GM12865 (cell line): ENCODE results near the gene UFC1.

Experiments
- DNase-seq: peaks from one replicate; pipeline ENCODE4 v3.0.0; 2010; ENCODE audit warnings: low read depth
- H3K4me3 ChIP-seq: 2 replicates; pipeline ENCODE4 v1.5.1; 2011; ENCODE audit warnings: mild to moderate bottlenecking, low read depth, low read length, control low read depth
- TF ChIP-seq, protein P1 (sequence below): IDR thresholded peaks from 2 replicates; pipeline ENCODE4 v1.5.1; 2011; ENCODE audit warnings: low read length, control low read depth, low read depth, inconsistent platforms; ENCODE audit not compliant: insufficient read depth; ENCODE audit errors: missing control alignments

The UFC1 gene

GRCh38 chr1:161192476-161193465 is 39.0 kb downstream of the UFC1 start:
- no peak overlapping the region for H3K4me3 ChIP-seq
- peak; percentile 86 for DNase-seq
- TF ChIP-seq, protein P1, sequence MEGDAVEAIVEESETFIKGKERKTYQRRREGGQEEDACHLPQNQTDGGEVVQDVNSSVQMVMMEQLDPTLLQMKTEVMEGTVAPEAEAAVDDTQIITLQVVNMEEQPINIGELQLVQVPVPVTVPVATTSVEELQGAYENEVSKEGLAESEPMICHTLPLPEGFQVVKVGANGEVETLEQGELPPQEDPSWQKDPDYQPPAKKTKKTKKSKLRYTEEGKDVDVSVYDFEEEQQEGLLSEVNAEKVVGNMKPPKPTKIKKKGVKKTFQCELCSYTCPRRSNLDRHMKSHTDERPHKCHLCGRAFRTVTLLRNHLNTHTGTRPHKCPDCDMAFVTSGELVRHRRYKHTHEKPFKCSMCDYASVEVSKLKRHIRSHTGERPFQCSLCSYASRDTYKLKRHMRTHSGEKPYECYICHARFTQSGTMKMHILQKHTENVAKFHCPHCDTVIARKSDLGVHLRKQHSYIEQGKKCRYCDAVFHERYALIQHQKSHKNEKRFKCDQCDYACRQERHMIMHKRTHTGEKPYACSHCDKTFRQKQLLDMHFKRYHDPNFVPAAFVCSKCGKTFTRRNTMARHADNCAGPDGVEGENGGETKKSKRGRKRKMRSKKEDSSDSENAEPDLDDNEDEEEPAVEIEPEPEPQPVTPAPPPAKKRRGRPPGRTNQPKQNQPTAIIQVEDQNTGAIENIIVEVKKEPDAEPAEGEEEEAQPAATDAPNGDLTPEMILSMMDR, result peak; percentile 96

- TF ChIP-seq, protein P1, result no peak
- no peak for DNase-seq
- no peak overlapping the region for H3K4me3 ChIP-seq
Measured at GRCh38 chr1:161193561-161194235, 39.9 kb downstream of the UFC1 start.

DNA sequence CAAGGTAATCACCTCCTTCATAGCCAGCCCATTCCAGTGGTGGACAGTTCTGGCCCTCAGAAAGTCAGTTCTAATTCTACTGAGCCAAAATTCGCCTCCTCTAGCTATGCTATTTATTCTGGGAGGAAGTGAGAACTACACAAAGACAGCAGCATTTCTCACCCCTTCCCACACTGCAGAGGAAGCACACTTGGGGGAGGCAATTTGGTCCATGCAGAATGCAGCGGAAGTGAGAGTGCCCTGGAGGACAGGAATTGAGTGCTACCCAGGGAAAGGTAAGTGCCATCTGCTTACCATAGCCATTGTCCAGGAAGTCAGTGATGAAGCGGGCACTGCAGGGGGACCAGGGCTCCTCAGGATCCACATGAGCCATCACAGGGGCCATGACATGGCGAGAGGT is 41.4 kb downstream of the UFC1 start:
- TF ChIP-seq, protein P1, result no peak
- H3K4me3 ChIP-seq, result no peak overlapping the region
- peak; percentile 68 for DNase-seq

DNA sequence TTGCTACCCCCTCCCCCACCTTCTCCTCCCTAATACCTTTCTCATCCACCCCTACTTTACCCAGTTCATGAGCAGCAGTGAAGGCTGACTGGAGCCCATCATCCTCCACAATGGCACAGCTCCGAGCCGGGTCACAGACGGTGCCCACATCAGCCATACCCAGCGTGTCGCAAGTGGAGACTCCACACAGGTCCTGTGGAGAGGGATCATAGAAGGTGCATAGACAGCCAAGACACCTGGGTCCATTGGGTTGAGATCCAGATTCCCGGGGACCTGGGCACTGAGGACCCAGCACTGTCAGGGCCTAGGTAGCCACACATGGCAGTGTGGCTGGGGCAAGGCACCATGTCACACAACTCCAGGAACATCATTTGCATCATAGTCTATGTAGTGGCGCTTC is 42.3 kb downstream of the UFC1 start:
- no peak overlapping the region for H3K4me3 ChIP-seq
- TF ChIP-seq, protein P1, result no peak
- DNase-seq, result no peak

DNA sequence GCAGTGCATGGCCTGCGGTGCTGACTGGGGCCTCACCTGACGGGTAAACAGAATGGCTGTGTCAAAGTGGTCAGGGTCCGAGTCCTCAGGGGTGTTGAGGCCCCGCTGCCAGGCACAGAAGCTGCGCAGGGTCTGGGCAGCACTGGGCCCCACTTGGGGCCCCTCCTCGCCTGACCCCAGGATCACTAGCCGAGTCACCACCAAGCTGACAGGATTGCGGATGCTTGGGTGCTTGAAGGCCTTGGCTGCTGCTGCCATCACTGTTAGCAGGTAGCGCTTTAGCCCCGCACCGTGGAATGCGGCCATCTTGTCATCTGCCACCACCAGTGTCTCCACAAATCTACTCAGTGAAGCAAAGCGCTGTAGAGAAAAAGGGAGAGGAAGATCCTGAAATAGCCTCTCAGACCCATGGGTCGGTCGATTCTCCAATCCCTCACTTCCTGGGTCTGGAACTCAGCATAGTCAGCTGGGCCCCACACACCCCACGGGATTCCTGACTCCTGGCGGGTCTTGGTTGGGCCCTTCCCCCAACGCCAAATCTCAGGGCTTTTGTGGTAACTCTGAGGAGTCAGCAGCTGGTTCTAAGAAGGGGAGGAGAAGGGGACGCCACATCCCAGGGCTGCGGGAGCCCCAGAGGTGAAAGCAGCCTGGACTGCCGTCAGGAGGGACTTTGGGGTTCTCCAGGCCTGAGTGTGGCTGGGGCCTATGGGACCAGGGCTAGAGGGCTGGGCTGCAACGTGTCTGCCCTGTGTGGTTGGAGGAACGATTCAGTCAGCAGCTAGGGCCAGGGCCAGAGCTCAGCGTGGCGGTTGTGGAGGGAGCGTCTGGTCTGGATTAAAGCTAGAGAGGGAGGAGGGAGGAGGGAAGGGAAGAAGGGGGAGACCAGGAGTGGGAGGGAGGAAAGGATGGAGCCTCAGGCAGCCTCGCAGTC is 43.0 kb downstream of the UFC1 start:
- DNase-seq, result no peak
- TF ChIP-seq, protein P1, result no peak
- no peak overlapping the region for H3K4me3 ChIP-seq

DNA sequence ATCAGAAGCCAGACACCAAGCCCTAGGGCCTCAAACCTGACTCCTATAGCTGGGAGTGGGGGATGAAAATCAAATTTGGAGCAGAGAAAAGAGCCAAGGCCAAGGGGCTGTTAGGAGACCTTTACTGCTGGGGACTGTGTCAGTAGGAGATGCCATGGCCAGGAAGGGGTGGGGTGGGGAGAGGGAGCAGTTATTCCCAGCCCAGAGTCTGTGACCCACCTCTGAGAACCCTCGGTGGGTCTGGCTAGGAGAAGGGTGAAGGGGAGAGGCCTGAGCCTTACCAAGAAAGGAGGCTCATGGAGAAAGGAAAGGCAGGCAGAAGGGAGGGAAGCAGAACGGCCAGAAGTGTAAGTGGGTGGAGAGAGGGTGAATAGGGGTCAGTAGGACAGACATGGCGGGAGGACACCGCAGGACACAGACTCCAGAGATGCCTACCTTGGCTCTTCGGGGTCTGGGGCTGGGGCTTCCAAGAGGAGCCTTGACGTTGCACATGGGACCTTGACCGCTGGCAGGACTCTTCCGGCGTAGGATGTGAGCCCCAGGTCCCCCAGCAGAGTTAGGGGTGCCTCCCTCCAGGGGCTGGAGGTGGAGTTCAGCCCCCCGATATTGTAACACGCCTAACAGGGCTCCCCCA is 43.9 kb downstream of the UFC1 start:
- H3K4me3 ChIP-seq, result no peak overlapping the region
- TF ChIP-seq, protein P1, result no peak
- DNase-seq, result no peak
